Erythroblast (primary cell): ENCODE measurements around the gene GGCT.

Source experiments
- GATA1 ChIP-seq: IDR thresholded peaks from 2 replicates; pipeline ENCODE4 v1.6.1; 2011; ENCODE audit warnings: low read depth, mild to moderate bottlenecking, control low read depth, low read length, moderate library complexity
- POLR2A ChIP-seq: IDR thresholded peaks from 2 replicates; pipeline ENCODE4 v1.6.1; 2011; ENCODE audit warnings: mild to moderate bottlenecking, low read length

DNA sequence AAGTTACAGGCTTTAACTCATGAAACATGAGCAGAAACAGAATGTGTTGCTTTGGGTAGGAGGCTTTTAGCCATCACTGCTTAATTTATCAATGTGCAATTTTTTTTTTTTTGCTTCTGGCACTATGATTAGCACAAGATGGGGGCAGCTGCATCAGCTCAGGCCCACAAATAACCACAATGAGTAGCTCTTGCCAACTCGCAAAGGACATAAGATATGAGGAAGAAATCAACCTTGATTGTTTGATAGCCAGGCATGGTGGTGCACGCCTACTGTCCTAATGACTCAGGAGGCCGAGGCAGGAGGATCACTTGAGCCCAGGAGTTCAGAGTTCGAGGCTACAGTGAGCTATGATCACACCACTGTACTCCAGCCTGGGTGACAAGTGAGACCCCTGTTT is 38.4 kb downstream of the GGCT start:
- TF ChIP-seq POLR2A (no peak), GATA1 (no peak)
